ENCODE measurements around the gene HMGCL.

DNA sequence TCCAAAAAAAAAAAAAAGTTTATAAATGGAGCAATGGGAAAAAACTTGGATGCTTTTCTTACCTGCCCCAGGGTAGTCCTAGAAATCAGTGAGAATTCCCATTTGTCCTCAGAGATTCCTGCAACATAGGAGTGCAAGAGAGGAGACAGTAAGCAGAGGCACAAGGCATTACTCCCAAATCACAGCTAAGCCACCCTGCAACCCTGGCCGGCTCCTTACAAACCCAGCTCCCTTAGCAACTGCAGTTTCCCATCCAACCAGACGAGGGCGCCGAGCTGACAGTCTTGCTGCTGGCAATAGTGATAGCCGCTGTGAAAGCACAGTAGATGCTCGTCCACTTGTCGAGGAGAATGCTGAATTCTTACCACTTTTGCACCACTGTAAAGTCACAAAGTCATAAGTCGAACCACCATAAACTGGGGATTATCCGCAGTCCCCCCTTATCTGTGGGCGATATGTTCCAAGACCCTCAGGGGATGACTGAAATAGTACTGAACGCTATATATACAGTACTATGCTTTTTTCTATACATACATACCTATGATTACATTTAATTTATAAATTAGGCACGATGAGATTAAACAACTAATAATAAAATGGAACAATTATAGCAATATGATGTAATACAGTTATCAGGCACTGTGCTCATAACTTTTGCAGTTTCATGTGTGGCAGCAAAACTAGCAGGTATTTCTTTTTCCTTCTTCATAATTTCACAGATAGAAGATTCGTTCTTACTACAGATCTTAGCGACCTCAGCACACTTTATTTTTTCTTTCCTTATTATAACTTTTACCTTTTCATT, 53.0 kb downstream of the HMGCL start:
- TF ChIP-seq ARNT (IDR thresholded peaks at IDR 0.05) (no peak), TARDBP (IDR thresholded peaks at IDR 0.05) (no peak), NFRKB (IDR thresholded peaks at IDR 0.05) (no peak), ZNF384 (IDR thresholded peaks at IDR 0.05) (no peak), SUZ12 (IDR thresholded peaks at IDR 0.05) (no peak), L3MBTL2 (conservative IDR thresholded peaks at IDR 0.05) (no peak), FOXM1 (IDR thresholded peaks at IDR 0.05; ENCODE audit: borderline replicate concordance) (no peak), SP1 (IDR thresholded peaks at IDR 0.05) (no peak), ELF4 (IDR thresholded peaks at IDR 0.05) (no peak), FOXK2 (IDR thresholded peaks at IDR 0.05) (no peak), FOXA1 (IDR thresholded peaks at IDR 0.05) (no peak)
- TF ChIP-seq, protein P1, sequence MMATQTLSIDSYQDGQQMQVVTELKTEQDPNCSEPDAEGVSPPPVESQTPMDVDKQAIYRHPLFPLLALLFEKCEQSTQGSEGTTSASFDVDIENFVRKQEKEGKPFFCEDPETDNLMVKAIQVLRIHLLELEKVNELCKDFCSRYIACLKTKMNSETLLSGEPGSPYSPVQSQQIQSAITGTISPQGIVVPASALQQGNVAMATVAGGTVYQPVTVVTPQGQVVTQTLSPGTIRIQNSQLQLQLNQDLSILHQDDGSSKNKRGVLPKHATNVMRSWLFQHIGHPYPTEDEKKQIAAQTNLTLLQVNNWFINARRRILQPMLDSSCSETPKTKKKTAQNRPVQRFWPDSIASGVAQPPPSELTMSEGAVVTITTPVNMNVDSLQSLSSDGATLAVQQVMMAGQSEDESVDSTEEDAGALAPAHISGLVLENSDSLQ (IDR thresholded peaks at IDR 0.05), result no peak
